OCI-LY1 (cell line): Measurements from ENCODE around the gene PCSK6.

Experiments
- H2AFZ ChIP-seq: fragments of 200-600 bp; sonication (generic), shearing (Covaris generic); 2 replicates; pipeline ENCODE4 v1.6.0; 2014; ENCODE audit warnings: antibody characterized with exemption, mild to moderate bottlenecking, low read length
- H3F3A ChIP-seq: fragments of 200-600 bp; sonication (generic), shearing (Covaris generic); 2 replicates; pipeline ENCODE4 v1.6.0; 2014; ENCODE audit warnings: mild to moderate bottlenecking, antibody characterized with exemption, low read length, moderate library complexity; ENCODE audit not compliant: insufficient read depth
- H3K27ac ChIP-seq: fragments of 200-600 bp; sonication (generic); 2 replicates; pipeline ENCODE4 v1.5.1; 2014; ENCODE audit warnings: low read length, mixed run types, mild to moderate bottlenecking, low read depth; ENCODE audit not compliant: poor library complexity, severe bottlenecking
- H3K27me3 ChIP-seq: fragments of 200-600 bp; sonication (generic); 2 replicates; pipeline ENCODE4 v1.6.0; 2014; ENCODE audit warnings: antibody characterized with exemption, mild to moderate bottlenecking, low read length, moderate library complexity; ENCODE audit not compliant: insufficient read depth
- H3K36me3 ChIP-seq: fragments of 200-600 bp; sonication (generic); 2 replicates; pipeline ENCODE4 v1.6.1; 2014; ENCODE audit warnings: mild to moderate bottlenecking, antibody characterized with exemption, low read length, moderate library complexity, mixed read lengths; ENCODE audit not compliant: insufficient read depth
- H3K4me1 ChIP-seq: fragments of 200-600 bp; sonication (generic); 2 replicates; pipeline ENCODE4 v1.5.1; 2014; ENCODE audit warnings: mild to moderate bottlenecking, low read length, moderate library complexity; ENCODE audit not compliant: insufficient read depth, severe bottlenecking
- H3K4me2 ChIP-seq: fragments of 200-600 bp; sonication (generic), shearing (Covaris generic); 2 replicates; pipeline ENCODE4 v1.6.1; 2014; ENCODE audit warnings: low read length
- H3K4me3 ChIP-seq: fragments of 200-600 bp; sonication (generic); 2 replicates; pipeline ENCODE4 v1.5.1; 2014; ENCODE audit warnings: low read length, low read depth, mild to moderate bottlenecking, mixed read lengths; ENCODE audit not compliant: poor library complexity, severe bottlenecking
- H3K79me2 ChIP-seq: fragments of 200-600 bp; shearing (Covaris generic); 2 replicates; pipeline ENCODE4 v1.6.1; 2016; ENCODE audit warnings: mixed run types, low read length, mixed read lengths; ENCODE audit not compliant: insufficient read depth
- H3K9ac ChIP-seq: fragments of 200-600 bp; sonication (generic), shearing (Covaris generic); 2 replicates; pipeline ENCODE4 v1.6.1; 2014; ENCODE audit warnings: mild to moderate bottlenecking, low read length, mixed read lengths
- H3K9me2 ChIP-seq: fragments of 200-600 bp; sonication (generic), shearing (Covaris generic); 2 replicates; pipeline ENCODE4 v1.6.1; 2014; ENCODE audit warnings: low read depth, mild to moderate bottlenecking, low read length, mixed read lengths
- H3K9me3 ChIP-seq: fragments of 200-600 bp; shearing (Covaris generic); 2 replicates; pipeline ENCODE4 v1.6.1; 2014; ENCODE audit warnings: low read length, mixed read lengths
- H4K20me1 ChIP-seq: fragments of 200-600 bp; sonication (generic), shearing (Covaris generic); 2 replicates; pipeline ENCODE4 v1.6.0; 2016; ENCODE audit warnings: mild to moderate bottlenecking, low read length; ENCODE audit not compliant: insufficient read depth
- EZH2 ChIP-seq: fragments of 200-600 bp; sonication (generic), shearing (Covaris generic); IDR thresholded peaks from 2 replicates; pipeline ENCODE4 v1.8.0; 2017; ENCODE audit warnings: borderline replicate concordance, mixed run types, mild to moderate bottlenecking, antibody characterized with exemption, low read length, moderate library complexity, mixed read lengths
- TF ChIP-seq, protein P1 (sequence below): fragments of 200-600 bp; sonication (generic), shearing (Covaris generic); IDR thresholded peaks from 2 replicates; pipeline ENCODE4 v1.5.1; 2017; ENCODE audit warnings: mild to moderate bottlenecking, antibody characterized with exemption, low read length, moderate library complexity, mixed read lengths

Gene PCSK6

DNA sequence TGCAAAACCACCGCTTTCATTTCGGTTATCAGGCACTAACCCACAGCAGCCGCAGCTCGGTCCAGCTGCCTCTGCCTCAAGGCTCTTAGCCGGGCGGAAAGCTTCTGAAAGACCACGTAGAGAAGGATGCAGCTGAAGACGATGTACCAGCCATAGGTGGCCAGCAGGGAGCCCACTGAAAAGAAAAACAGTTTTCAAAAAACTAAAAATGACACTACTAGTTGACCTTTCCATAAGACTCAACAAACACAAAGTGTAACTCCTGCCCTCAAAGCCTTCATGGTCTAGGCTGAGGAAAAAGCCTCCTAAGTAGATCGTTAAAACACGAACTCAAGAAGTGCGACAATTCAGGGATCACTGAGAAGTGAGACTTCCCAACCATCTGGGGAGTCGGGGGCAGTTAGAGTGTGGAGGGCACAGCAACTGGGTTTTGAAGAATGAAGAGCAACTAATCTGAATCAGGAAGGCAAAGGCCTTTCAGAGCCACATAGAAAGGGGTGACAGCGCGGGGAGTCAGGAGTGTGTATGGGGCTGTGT, 212.9 kb downstream of the PCSK6 start:
- Histone ChIP-seq H2AFZ (peak overlapping the region; percentile 97), H3K36me3 (peaks cover 66% of the 10 kb centered on the region), H3K27ac (peak overlapping the region; percentile 13), H3K79me2 (peaks cover 8% of the 10 kb centered on the region; the same call in 1 of the 2 replicates), H4K20me1 (no peaks in the 10 kb centered on the region), H3K4me3 (peak overlapping the region; percentile 100), H3F3A (no peaks in the 10 kb centered on the region), H3K9me2 (no peaks in the 10 kb centered on the region), H3K4me2 (peak overlapping the region; percentile 100), H3K4me1 (peaks cover 19% of the 10 kb centered on the region), H3K27me3 (no peaks in the 10 kb centered on the region), H3K9ac (peak overlapping the region; percentile 98), H3K9me3 (no peaks in the 10 kb centered on the region)
- TF ChIP-seq, protein P1, sequence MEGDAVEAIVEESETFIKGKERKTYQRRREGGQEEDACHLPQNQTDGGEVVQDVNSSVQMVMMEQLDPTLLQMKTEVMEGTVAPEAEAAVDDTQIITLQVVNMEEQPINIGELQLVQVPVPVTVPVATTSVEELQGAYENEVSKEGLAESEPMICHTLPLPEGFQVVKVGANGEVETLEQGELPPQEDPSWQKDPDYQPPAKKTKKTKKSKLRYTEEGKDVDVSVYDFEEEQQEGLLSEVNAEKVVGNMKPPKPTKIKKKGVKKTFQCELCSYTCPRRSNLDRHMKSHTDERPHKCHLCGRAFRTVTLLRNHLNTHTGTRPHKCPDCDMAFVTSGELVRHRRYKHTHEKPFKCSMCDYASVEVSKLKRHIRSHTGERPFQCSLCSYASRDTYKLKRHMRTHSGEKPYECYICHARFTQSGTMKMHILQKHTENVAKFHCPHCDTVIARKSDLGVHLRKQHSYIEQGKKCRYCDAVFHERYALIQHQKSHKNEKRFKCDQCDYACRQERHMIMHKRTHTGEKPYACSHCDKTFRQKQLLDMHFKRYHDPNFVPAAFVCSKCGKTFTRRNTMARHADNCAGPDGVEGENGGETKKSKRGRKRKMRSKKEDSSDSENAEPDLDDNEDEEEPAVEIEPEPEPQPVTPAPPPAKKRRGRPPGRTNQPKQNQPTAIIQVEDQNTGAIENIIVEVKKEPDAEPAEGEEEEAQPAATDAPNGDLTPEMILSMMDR, result peak; percentile 52
- no peak for TF ChIP-seq EZH2

DNA sequence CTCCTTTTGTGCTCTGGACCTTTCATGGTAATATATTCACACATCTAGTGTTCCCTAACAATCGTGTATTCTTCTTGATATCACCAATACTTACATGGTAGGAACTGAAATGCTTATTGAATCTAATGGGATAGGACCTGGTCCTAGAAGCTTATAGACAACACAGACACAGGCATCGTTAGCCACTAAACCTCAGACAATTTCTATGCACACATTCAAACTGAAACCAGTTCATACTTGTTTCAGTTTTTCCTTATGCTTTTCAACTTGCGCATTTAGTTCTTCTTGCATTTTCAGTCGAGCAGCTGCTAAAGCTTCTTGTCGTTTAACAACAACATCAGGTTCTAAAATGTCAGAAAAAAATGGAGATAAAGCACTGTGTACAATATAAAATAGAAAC, 214.5 kb downstream of the PCSK6 start:
- H3K4me1 ChIP-seq, result peaks cover 19% of the 10 kb centered on the region
- no peak overlapping the region for H3K9ac ChIP-seq
- H3K4me3 ChIP-seq, result no peak overlapping the region
- H3K9me3 ChIP-seq, result no peaks in the 10 kb centered on the region
- no peak overlapping the region for H2AFZ ChIP-seq
- H3K36me3 ChIP-seq, result peaks cover 67% of the 10 kb centered on the region
- TF ChIP-seq EZH2, result no peak
- TF ChIP-seq, protein P1, result no peak
- H3K27ac ChIP-seq, result no peak overlapping the region
- no peaks in the 10 kb centered on the region for H3K27me3 ChIP-seq
- H3K9me2 ChIP-seq, result no peaks in the 10 kb centered on the region
- H3F3A ChIP-seq, result no peaks in the 10 kb centered on the region
- no peaks in the 10 kb centered on the region for H4K20me1 ChIP-seq
- no peak overlapping the region for H3K4me2 ChIP-seq
- peaks cover 8% of the 10 kb centered on the region; the same call in 1 of the 2 replicates for H3K79me2 ChIP-seq

DNA sequence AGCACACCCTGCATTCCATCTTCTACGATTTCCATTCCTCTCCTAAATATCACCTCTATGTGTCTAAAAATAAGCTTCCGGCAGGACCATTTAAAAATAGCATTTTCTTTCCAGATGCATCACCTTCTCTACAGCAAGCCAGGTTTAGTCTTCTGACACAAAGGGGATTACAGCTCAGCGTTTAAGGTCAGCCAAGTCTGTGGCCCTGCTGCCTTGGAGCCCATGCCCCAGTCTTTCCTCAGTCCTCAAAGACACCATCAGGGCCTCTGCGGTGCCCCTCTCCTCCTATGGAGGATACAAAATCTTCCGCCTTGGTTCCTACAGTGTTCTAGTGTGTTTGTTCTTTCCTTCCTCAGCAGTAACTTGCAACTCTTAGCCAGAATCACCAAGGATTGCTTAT, 216.0 kb downstream of the PCSK6 start:
- no peak overlapping the region for H3K27ac ChIP-seq
- H3K79me2 ChIP-seq, result peaks cover 8% of the 10 kb centered on the region; the same call in 1 of the 2 replicates
- H3K9me3 ChIP-seq, result no peaks in the 10 kb centered on the region
- peaks cover 61% of the 10 kb centered on the region for H3K36me3 ChIP-seq
- no peak overlapping the region for H2AFZ ChIP-seq
- no peaks in the 10 kb centered on the region for H3K9me2 ChIP-seq
- H3F3A ChIP-seq, result no peaks in the 10 kb centered on the region
- H3K27me3 ChIP-seq, result no peaks in the 10 kb centered on the region
- no peaks in the 10 kb centered on the region for H4K20me1 ChIP-seq
- no peak overlapping the region for H3K4me3 ChIP-seq
- peaks cover 19% of the 10 kb centered on the region for H3K4me1 ChIP-seq
- TF ChIP-seq, protein P1, result no peak
- TF ChIP-seq EZH2, result no peak
- H3K9ac ChIP-seq, result no peak overlapping the region
- H3K4me2 ChIP-seq, result no peak overlapping the region
